Kidney epithelial cell (primary cell): ENCODE measurements around the gene TULP3. TPM values are rescaled to one million over a fixed set of nuclear protein-coding genes. Genes with fewer than 3 reads are reported as not detected.

Experiments
- total RNA-seq: library from RNA; depleted of rRNA; stranded (reverse); fragments of >200 nt; gene quantifications from 2 replicates; pipeline ENCODE4 v1.2.3, GENCODE V29; 2015

TULP3 gene
- total RNA-seq, 1 donor from 2014 or later: 19.1 TPM

Other genes with a start within 250 kb of the TULP3 start
- gene FKBP4, start 95.9 kb upstream of the TULP3 start, total RNA-seq: 40.0 and 46.6 TPM in 2 replicates
- gene ITFG2, start 78.2 kb upstream of the TULP3 start, total RNA-seq: 26.1 and 34.4 TPM in 2 replicates
- gene NRIP2, start 55.9 kb upstream of the TULP3 start, total RNA-seq: not detected in 2 replicates
- gene TEX52, start 33.9 kb upstream of the TULP3 start, total RNA-seq: not detected in 2 replicates
- 12.2 and 14.3 TPM in 2 replicates for gene FOXM1, start 13.7 kb upstream of the TULP3 start, total RNA-seq
- 18.8 and 20.3 TPM in 2 replicates for gene RHNO1, start 13.7 kb upstream of the TULP3 start, total RNA-seq
- gene TEAD4, start 68.5 kb downstream of the TULP3 start, total RNA-seq: 37.9 and 38.6 TPM in 2 replicates
- 17.7 and 18.5 TPM in 2 replicates for gene TSPAN9, start 186.5 kb downstream of the TULP3 start, total RNA-seq